ENCODE measurements around the gene BDKRB2.
A peak's percentile ranks its signal among the peaks of the same experiment; 100 is the strongest.

The BDKRB2 gene

DNA sequence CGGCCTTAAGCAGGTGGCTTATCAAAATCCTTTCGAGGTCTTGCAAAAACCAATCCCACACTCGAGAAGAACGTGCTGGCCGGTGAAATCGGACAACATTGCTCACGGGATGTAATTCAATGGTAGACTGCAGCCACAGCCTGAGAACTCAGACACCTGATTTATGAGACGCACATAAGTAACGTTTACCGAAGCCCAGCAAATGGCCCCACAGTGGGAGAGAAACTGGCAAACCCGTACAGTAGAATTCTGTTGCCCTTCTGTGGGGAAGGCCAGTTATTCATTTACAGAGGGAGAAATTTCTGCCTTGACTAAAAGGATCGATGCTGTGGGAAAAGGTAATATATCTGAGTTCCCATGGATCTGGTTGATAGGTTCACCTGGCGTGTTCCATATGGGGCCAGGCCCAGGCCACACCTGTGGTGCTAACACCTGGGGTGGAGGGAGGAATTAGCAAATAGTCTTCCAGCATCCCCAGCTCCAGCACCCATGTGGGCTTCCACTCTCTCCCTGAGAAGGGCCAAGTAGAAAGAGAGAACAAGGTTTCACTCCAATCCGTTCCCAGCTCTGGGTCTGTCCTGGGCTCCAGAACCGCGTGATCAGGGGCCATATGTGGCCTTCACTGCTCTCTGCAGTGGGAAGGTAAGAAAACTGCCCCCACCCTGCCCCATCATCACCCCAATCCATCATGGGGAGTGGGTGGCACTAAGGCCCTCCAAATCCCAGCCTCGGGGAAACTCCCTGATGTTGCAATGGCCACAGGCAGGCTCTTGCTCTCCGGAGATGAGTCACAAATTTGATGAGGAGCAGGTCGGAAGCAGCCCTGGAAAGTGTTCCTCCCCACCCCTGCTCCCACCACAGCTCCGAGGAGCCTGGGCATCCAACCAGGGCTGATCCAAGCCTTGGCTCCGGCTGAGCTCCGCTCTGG lies 64.1 kb downstream of the BDKRB2 start:
- no peak for DNase-seq (ENCODE audit: low read depth in 1 of 2, low spot score in 1 of 2)

DNA sequence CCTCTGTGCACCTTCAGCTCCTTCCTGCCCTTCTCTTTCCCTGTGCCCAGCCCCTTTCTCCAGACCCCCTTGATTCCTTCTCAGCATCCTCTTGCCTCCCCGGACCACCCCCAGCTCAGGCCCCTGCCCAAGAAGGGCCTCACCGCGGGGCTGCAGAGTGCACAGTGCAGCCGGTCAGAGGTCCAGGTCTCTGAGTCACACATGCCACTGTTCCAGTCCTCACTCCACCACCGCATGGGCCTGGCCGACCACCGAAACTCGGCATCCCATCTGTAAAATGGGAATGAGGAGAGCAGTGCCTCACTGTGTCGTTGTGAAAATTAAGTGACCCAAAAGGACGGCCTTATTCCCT lies 64.7 kb downstream of the BDKRB2 start:
- no peak for DNase-seq (ENCODE audit: low read depth in 1 of 2, low spot score in 1 of 2)

DNA sequence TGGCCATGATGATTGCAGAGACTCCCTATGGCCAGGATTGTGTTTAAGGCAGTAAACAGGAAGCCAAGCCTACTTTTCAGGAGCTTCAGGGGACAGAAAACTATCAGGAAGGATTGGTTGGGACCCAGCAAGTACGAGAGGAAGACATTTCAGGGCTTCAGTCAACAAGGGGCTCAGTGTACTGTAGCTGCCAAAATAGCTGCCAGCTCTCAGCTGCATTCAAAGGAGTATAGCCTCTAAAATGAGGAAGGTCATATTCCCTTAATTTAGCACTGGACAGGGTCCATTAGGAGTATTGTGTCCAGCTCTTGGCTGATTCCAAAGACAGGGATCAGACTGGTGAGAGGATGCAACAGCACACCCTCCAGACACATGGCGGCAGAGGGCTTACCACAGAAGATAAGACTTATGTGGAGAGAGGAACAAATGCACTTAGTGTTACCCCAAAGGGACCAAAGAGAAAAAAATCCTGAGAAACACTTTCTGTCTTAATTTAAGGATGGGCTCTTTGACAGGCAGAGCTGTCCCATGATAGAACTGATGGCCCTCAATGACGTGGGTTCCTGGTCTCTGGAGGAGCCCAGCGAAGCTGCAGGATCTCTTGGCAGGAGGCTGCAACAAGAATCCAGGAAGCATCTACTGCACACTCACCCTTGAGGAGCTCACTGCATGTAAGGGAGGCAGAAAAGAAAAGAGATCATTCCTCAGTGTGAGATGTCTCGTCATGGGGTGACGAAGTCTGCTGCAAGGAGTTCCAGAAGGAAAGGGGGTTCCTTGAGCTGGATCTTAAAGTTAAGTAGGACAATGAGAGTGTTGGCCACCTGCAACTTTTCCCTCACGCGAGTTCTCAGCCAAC lies 66.2 kb downstream of the BDKRB2 start:
- no peak for DNase-seq (ENCODE audit: low read depth in 1 of 2, low spot score in 1 of 2)

DNA sequence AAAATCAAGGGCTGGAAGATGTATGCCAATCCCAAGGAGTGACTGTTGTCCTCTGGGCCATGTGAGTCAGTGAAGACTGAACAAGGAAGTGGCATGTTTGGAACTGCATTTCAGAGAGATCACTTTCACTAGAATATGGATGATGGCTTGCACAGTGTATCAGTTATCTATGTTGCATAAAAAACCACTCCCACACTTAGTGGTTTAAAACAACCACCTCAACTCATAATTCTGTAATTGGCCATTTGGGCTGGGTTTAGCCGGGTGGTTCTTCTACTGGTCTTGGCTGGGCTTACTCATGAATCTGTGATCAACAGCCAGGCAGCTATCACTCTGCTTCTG lies 66.8 kb downstream of the BDKRB2 start:
- no peak for DNase-seq (ENCODE audit: low read depth in 1 of 2, low spot score in 1 of 2)

DNA sequence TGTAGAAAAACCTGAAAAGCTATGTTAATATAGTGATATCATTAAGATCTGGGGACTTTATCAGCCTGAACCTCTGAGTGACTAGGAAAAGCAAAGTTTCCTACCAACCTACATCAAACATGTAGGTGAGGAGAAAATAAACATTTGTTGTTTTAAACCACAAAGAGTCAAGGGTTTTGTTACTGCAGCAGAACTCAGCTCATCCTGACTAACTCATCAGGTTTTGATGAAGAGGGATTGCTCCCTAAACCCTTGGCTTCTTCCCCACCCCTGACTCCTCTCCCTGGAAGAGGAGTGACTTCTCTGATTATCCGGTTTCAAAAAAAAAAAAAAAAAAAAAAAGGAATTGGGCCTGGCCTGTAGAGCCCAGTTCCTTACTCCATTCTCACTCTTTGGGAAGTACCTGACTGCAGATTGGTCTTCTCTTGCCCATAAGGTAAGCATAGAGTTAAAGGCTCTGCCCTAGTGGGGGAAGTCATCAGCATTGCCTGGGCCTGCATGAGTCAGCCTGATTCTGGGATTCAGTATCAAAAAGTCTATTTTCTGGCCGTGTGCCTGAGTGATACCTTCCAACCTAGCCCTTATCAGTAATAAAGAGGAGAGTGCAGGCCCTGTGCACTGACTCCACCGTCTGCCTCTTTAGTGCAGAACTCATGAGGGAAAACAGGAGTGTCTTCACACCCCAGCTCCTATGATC lies 68.3 kb downstream of the BDKRB2 start:
- no peak for DNase-seq (ENCODE audit: low read depth in 1 of 2, low spot score in 1 of 2)

DNA sequence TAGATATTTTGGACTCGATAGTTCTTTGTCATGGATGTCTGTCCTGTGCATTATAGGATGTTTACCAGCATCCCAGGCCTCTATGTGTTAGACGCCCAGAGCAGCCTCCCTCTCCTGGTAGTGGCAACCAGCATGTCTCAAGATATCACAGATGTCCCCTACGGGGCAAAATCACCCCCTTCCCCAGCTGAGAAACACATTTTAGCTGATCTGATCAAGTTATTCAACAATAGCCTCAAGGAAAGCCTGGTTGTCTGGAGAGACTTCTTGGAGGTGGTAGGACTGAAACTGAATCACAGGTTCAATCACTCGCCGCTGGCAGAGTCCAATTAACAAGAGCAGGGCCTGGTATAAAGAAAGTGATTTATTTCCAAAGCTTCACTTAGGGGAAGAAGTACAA lies 69.0 kb downstream of the BDKRB2 start:
- no peak for DNase-seq (ENCODE audit: low read depth in 1 of 2, low spot score in 1 of 2)

DNA sequence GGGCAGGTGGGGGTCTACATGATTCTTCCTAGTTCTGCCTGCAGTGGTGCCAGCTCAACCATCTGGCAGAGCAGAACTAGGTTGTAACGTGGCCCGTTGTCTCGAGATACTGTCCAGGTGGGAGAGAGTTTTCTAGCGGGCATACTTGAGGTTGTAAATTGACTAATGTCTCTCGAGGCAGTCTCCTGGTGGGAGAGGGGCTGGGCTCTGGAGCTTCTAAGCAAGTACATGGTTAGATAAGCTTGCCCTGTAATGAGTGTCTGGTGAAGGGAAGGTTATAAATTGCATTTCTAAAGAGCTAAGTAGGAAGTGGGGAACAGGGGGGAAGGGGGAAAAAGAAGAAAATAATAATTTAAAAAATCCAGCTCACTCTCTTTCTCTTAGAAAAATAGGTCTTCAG lies 69.5 kb downstream of the BDKRB2 start:
- DNase-seq (ENCODE audit: low read depth in 1 of 2, low spot score in 1 of 2), result no peak

DNA sequence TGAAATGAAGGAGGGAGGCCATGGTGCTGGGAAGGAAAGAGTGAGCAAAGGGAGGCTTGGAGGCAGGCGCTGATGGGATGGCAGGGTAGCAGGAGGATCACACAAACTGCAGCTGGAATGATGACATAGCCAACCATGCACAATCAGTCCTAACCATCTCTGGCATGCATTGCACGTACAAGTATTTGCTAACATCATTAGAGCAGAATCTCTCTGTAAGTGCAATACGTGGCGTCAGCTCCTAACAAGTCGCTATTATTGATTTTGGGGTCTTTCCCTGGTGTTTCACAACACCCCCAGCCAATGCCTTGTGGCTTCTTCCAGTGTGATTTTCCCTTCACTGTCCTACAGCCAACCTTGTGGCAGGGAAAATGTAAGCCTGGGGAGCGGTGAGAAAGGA lies 69.9 kb downstream of the BDKRB2 start:
- DNase-seq (ENCODE audit: low read depth in 1 of 2, low spot score in 1 of 2), result no peak

DNA sequence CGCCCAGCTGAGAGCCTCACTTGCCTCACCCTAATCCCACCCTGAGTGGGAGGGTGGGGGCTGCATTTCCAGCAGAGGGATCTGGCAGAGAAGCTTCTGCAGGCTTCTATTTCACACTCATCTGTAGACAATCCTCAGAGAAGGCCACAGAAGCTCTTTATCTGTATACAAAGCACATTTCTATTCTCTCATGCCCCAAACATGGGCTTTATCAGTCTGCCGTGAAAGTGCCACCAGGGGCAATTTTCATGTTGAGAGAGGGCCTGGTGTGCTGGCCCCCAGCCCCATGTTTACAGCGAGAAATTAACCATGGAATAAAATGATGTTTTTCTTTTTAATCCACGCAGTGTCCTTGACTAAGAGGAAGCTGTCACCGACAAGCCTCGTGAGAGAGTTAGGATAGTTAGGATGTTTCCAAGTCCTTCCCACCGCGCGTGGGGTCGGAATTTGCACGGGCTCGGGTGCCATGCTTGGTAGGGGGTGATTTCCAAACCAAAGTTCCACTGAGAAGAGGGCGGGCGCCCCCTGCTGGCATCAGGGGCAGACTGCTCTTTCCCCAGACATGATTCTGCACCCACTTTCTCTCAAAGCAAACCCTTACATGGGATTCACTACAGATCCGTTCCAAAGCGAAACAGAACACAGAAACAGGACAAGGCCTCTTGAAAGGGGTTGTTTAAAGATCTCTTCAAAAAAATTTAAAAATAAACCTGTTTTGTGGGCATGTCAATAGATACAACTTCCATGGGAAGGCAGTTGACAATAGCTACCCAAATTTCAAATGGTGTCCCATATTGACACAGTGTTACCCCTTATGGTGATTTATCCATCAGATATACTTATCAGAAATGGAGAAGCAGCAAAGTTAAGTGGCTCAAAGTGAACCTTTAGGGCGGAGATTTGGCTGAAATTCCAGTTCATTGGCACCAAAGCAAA lies 70.8 kb downstream of the BDKRB2 start:
- DNase-seq (ENCODE audit: low read depth in 1 of 2, low spot score in 1 of 2), result peak; percentile 49 to 60

DNA sequence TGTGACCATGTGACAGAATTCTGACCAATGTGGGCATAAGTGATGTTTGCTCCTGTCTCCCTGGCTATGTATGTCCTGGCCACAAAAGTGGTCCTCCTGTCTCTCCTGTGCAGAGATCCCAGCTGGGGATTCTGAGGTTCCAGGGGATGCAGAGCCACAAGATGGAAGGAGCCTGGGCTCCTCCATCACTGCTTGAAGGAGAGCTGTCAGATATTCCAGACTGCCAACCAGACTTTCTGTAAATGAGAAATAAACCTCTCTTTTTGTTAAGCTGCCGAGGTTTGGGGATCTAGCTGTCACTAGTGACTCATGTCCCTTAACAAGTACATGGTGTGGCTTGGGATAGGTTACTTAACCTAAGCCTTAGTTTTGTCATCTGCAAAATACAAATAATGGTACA lies 73.3 kb downstream of the BDKRB2 start:
- no peak for DNase-seq (ENCODE audit: low read depth in 1 of 2, low spot score in 1 of 2)

DNA sequence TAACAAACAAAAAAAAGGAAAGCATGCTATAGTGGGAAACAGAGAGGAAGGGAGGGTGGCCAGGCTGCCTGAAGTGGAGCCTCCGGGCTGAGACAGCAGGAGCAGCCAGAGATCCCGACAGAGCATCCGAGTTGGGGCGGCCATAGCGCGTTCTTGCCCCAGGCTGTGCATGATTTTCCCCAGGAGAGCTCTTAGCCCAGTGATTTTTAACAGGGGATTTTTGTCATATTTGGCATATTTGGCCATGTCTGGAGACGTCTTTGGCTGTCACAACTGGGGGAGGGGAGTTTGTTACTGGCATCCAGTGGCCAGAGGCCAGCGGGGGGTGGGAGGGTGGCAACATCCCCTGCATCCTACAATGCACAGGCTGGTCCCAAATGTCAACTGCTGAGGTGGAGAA lies 74.9 kb downstream of the BDKRB2 start:
- DNase-seq (ENCODE audit: low read depth in 1 of 2, low spot score in 1 of 2), result no peak

DNA sequence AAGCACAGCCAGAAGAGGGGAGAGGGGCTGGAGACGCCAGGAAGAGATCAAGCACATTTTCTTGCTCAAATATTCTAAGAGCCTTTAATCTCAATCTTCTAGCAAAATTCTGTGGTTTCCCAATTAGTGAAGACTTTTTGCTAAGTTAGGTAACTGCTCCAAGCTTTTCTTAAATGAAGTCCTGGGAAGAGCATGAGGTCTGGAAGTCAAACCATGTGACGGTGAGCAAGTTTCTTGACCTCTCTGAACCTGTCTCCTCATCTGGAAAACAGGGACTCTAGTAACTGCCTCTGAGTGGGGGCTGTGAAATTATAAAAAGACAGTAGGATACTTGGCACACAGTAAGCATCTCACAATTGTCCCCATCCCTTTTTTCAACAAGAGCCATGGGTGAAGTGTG lies 75.5 kb downstream of the BDKRB2 start:
- no peak for DNase-seq (ENCODE audit: low read depth in 1 of 2, low spot score in 1 of 2)

DNA sequence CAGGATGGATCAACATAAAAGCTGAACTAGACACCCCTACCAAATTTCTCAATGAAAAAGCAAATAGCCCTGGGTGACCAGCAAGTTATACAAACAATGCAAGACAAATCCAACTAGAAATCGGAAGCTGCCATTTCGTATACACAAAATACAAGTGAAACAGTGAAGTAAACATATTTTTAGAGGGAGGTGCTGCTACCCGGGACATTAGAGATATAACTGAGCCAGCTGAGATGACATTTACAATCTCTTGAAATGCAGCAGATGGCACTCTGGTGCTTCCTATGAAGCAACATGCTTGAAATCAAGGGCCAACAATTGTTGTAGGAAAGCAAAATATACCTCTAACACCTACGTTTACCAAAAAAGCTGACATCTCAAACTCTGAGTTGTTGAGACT lies 76.8 kb downstream of the BDKRB2 start:
- no peak for DNase-seq (ENCODE audit: low read depth in 1 of 2, low spot score in 1 of 2)

DNA sequence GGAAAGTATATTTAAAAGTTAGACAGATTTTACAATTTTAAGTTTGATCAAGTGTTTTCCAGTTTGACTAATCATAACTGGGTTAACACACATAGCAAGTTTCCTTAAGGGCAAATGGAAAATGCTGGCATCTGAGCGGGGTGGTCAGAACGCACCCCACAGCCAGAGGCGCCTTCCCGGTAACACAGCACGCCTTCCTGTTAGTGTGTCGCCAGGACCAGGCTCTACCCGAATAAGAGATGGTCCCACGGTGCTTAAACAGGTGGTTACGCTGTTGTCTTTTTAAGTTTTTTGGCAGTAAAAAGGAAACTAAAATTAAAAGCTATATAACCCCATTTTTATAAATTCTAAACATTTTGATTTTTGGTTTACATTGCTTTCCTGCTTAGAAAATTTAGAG lies 79.4 kb downstream of the BDKRB2 start:
- DNase-seq (ENCODE audit: low read depth in 1 of 2, low spot score in 1 of 2), result no peak

DNA sequence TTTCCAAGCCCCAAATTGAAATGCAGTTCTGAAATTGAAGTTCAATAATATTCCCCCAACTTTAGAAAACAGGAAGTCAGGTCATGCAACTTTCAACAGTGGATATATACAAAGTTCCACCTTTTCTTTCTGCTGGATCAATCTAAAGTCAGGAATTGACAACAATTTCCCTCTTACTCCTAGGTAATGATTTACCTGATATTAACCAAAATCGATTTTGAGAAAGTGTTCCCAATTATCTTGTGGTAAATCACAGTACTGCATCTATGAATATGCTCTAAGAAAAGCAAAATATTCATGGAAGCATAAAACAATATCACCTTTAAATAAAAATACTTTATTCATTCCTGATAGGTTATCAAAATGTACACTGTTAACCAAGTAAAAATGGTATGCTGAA lies 79.8 kb downstream of the BDKRB2 start:
- DNase-seq (ENCODE audit: low read depth in 1 of 2, low spot score in 1 of 2), result no peak

DNA sequence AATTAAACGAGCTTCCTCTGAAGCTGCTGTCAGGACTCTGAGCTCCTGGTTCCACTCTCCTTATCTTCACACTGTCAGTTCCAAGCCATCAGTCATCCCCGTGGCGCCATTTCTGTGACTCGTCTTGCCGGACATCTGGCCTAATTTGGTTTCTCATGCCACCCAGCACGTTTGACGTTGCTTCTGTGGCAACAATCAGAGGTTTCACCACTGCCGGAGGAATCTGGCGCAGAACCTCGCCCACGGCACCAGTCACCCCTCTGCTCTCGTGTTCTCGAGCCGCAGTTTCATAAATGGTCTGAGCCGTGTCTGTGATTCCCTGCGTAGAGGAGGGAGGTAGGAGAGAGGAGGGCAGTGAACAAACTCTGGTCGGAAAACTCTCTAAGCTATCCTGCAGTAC lies 81.0 kb downstream of the BDKRB2 start:
- DNase-seq (ENCODE audit: low read depth in 1 of 2, low spot score in 1 of 2), result no peak

DNA sequence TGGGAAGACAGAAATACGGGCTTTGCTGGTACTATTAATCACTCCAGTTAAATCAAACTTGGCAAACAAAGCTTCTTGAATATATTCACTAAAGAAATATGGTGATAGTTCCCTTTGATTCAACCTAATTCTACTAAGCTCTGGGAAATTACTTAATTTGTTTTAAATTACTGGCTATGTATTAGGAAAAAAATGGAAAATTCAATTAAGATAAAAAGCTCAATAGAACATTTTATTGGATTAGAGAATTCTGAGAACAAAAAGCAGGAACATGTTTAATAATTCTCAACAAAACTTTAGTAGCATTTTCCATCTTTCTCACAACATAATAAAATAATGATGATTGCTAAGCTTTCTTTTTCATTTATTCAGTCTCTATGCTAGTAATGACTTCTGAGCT lies 81.6 kb downstream of the BDKRB2 start:
- no peak for DNase-seq (ENCODE audit: low read depth in 1 of 2, low spot score in 1 of 2)

DNA sequence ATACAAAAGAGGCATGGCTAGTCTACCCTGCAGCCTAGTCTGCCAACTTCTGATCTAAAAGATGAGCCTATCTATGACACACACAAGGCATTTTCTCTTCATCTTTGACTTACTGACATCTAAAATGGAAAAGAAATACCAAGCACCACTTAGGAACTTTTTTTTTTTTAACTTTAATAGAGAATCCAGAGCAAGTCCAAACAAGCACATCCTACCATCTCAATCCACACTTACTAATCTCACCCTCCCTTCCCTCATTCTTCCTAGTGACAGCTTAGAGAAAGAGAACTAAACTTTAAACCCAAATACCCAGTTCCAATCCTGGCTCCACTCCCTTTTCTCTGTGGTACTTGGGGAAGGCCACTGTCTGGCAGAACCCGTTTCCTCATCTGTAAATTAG lies 83.2 kb downstream of the BDKRB2 start:
- DNase-seq (ENCODE audit: low read depth in 1 of 2, low spot score in 1 of 2), result no peak

Measured in stimulated activated CD4-positive, alpha-beta T cell treated with anti-CD3 and anti-CD28 coated beads, Interleukin-15, amount 100 ng/mL, for 1 hour (primary cell).